ENCODE measurements around the gene MYO1B.

MYO1B gene

GRCh38 chr2:191357678-191358077, 112.5 kb downstream of the MYO1B start:
- H3K27ac ChIP-seq, result no peak overlapping the region; the same call in 1 of the 2 replicates
- TF ChIP-seq CTCF (IDR thresholded peaks at IDR 0.05) (no peak), ZFX (IDR thresholded peaks at IDR 0.05; ENCODE audit: borderline replicate concordance) (no peak)

GRCh38 chr2:191358325-191359025, 113.3 kb downstream of the MYO1B start:
- peak overlapping the region; percentile 43 for H3K27ac ChIP-seq
- TF ChIP-seq ZFX (IDR thresholded peaks at IDR 0.05; ENCODE audit: borderline replicate concordance), result no peak
- no peak for TF ChIP-seq CTCF (IDR thresholded peaks at IDR 0.05)

- no peak for TF ChIP-seq CTCF (IDR thresholded peaks at IDR 0.05)
- TF ChIP-seq ZFX (IDR thresholded peaks at IDR 0.05; ENCODE audit: borderline replicate concordance), result no peak
- H3K27ac ChIP-seq, result peak overlapping the region; percentile 43
These were observed 113.9 kb downstream of the MYO1B start for GRCh38 chr2:191359133-191359532.

- TF ChIP-seq ZFX (IDR thresholded peaks at IDR 0.05; ENCODE audit: borderline replicate concordance) (no peak), CTCF (IDR thresholded peaks at IDR 0.05) (no peak)
- no peak overlapping the region for H3K27ac ChIP-seq
These were observed 115.7 kb downstream of the MYO1B start for GRCh38 chr2:191360918-191361317.

- TF ChIP-seq CTCF (IDR thresholded peaks at IDR 0.05) (no peak), ZFX (IDR thresholded peaks at IDR 0.05; ENCODE audit: borderline replicate concordance) (no peak)
- H3K27ac ChIP-seq, result no peak overlapping the region
These were observed 117.6 kb downstream of the MYO1B start for GRCh38 chr2:191362841-191363240.

- no peak overlapping the region for H3K27ac ChIP-seq
- no peak for TF ChIP-seq CTCF (IDR thresholded peaks at IDR 0.05)
These were observed 118.1 kb downstream of the MYO1B start for GRCh38 chr2:191363267-191363666.

- no peak overlapping the region for H3K27ac ChIP-seq
- no peak for TF ChIP-seq ZFX (IDR thresholded peaks at IDR 0.05; ENCODE audit: borderline replicate concordance)
- TF ChIP-seq CTCF (IDR thresholded peaks at IDR 0.05), result no peak
These were observed 119.9 kb downstream of the MYO1B start for GRCh38 chr2:191365089-191365488.

All from 22Rv1 (cell line).